ENCODE results near the gene PWWP2A.

The PWWP2A gene

GRCh38 chr5:160087199-160087598, 32.1 kb downstream of the PWWP2A start:
- no peak for TF ChIP-seq FOXP2 (optimal IDR thresholded peaks at IDR 0.05; ENCODE audit: control extremely low read depth, extremely low read length, insufficient read depth)
- no peak for TF ChIP-seq EZH2 (IDR thresholded peaks at IDR 0.05)
- no peak for TF ChIP-seq POLR2AphosphoS5 (IDR thresholded peaks at IDR 0.05; ENCODE audit: borderline replicate concordance, low read depth, low read length)
- Histone ChIP-seq H3K9ac (ENCODE audit: insufficient read length) (no peak overlapping the region), H3K27ac (no peak overlapping the region), H3K36me3 (ENCODE audit: insufficient read depth, low read length) (peaks cover 5% of the 10 kb centered on the region), H3K4me3 (no peak overlapping the region), H3K9me3 (ENCODE audit: low read depth, low read length) (no peaks in the 10 kb centered on the region)
- no peak for DNase-seq (ENCODE audit: low read depth, low spot score)

DNA sequence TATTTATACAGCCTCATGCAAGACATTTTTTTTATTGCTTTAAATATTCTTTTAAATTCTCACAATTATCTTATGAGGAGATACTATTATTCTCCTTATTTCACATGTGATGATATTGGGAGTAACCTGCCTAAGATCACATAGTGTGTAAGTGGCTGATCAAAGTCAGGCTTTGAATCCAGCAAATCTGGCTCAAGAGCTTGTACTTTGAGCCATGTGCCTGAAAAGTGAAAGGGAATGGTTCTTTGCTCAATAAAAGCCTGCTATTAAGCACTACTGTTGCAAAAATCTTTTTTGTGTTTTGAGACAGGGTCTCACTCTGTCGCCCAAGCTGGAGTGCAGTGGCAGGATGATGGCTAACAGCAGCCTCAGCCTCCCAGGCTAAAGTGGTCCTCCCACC, 35.1 kb downstream of the PWWP2A start:
- H3K9me3 ChIP-seq (ENCODE audit: low read depth, low read length) = no peaks in the 10 kb centered on the region
- DNase-seq (ENCODE audit: low read depth, low spot score) = no peak
- H3K4me3 ChIP-seq = no peak overlapping the region
- no peaks in the 10 kb centered on the region for H3K36me3 ChIP-seq (ENCODE audit: insufficient read depth, low read length)
- H3K27ac ChIP-seq = no peak overlapping the region
- TF ChIP-seq FOXP2 (optimal IDR thresholded peaks at IDR 0.05; ENCODE audit: control extremely low read depth, extremely low read length, insufficient read depth) (no peak), POLR2AphosphoS5 (IDR thresholded peaks at IDR 0.05; ENCODE audit: borderline replicate concordance, low read depth, low read length) (no peak), EZH2 (IDR thresholded peaks at IDR 0.05) (no peak)
- H3K9ac ChIP-seq (ENCODE audit: insufficient read length) = no peak overlapping the region

DNA sequence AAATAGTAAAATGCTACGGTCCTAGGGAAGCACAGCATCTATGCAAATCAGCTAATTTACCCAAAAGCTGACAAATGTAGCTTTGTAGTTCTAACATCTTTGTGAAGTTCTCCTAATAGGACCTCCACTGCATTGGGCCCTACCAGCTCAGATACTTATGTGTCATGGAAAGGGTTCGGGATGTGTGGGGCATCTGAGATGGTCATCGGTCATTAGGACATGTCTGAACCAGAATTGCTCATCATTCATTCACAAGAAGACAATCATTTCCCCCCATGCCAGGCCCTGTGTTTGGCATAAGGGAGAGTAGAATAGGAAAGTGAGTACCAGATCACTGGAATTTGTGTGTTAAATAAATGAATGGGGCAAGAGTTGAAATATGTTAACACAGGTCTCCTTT, 35.7 kb downstream of the PWWP2A start:
- peak overlapping the region; percentile 60; the same call in 1 of the 2 replicates for H3K27ac ChIP-seq

DNA sequence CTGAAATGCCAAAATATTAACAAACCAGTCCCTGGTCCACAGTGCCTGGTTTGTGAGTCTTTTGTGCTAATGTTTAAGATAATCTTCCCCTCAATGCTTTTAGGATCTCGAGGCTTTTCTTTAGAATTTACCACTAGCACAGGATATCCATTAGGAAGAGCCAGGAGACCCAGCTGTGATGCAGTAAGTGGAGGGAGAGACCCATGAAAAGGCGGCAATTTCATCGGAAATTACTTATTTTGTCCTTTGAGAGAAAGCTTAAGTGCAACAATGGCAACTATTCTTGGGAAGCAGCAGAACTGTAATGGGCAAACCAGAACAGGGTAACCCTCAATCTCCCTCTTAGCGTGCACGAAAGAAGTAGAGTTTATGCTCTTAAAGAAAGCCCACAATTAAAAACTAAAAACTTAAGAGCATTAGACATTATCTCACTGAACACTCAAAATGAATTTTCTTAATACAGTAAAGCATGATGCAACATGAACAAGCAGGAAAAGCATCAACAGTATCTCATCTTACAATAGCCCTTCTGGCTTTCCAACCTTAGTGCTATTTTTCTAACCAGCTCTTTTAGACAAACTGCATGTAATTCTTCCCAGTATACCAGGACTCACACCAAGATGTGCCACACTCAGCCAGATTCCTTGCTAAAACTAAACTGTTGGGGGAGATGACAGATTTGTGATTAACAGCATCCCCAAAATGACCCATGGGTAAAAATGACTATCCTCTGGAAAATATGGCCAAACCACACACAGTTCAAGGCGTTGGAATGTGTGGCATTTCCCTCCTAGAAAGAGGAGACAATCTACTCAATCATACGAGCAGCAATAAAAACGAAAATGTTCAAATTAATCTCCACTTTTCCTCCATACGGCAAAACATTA, 36.4 kb downstream of the PWWP2A start:
- TF ChIP-seq EZH2 (IDR thresholded peaks at IDR 0.05) (no peak), POLR2AphosphoS5 (IDR thresholded peaks at IDR 0.05; ENCODE audit: borderline replicate concordance, low read depth, low read length) (no peak), FOXP2 (optimal IDR thresholded peaks at IDR 0.05; ENCODE audit: control extremely low read depth, extremely low read length, insufficient read depth) (no peak)
- Histone ChIP-seq H3K4me3 (0 out of 2 replicates have a peak overlapping the region, but pooled peaks have one; percentile 8), H3K36me3 (ENCODE audit: insufficient read depth, low read length) (no peaks in the 10 kb centered on the region), H3K27ac (peak overlapping the region; percentile 60; the same call in 1 of the 2 replicates), H3K9me3 (ENCODE audit: low read depth, low read length) (no peaks in the 10 kb centered on the region), H3K9ac (ENCODE audit: insufficient read length) (no peak overlapping the region)
- DNase-seq (ENCODE audit: low read depth, low spot score) = no peak

More for the DNA sequence above, 35.7 kb downstream of the PWWP2A start:
- no peak for DNase-seq (ENCODE audit: low read depth, low spot score)
- Histone ChIP-seq H3K9me3 (ENCODE audit: low read depth, low read length) (no peaks in the 10 kb centered on the region), H3K9ac (ENCODE audit: insufficient read length) (no peak overlapping the region), H3K36me3 (ENCODE audit: insufficient read depth, low read length) (no peaks in the 10 kb centered on the region), H3K4me3 (no peak overlapping the region)
- no peak for TF ChIP-seq FOXP2 (optimal IDR thresholded peaks at IDR 0.05; ENCODE audit: control extremely low read depth, extremely low read length, insufficient read depth)

GRCh38 chr5:160081495-160081894, 37.8 kb downstream of the PWWP2A start:
- Histone ChIP-seq H3K36me3 (ENCODE audit: insufficient read depth, low read length) (no peaks in the 10 kb centered on the region; the same call in 1 of the 2 replicates), H3K27ac (no peak overlapping the region), H3K4me3 (no peak overlapping the region), H3K9me3 (ENCODE audit: low read depth, low read length) (no peaks in the 10 kb centered on the region), H3K9ac (ENCODE audit: insufficient read length) (no peak overlapping the region)
- no peak for TF ChIP-seq FOXP2 (optimal IDR thresholded peaks at IDR 0.05; ENCODE audit: control extremely low read depth, extremely low read length, insufficient read depth)
- no peak for TF ChIP-seq POLR2AphosphoS5 (IDR thresholded peaks at IDR 0.05; ENCODE audit: borderline replicate concordance, low read depth, low read length)
- no peak for TF ChIP-seq EZH2 (IDR thresholded peaks at IDR 0.05)
- no peak for DNase-seq (ENCODE audit: low read depth, low spot score)

GRCh38 chr5:160079753-160080152, 39.5 kb downstream of the PWWP2A start:
- H3K9me3 ChIP-seq (ENCODE audit: low read depth, low read length) = no peaks in the 10 kb centered on the region
- H3K9ac ChIP-seq (ENCODE audit: insufficient read length) = no peak overlapping the region
- H3K36me3 ChIP-seq (ENCODE audit: insufficient read depth, low read length) = no peaks in the 10 kb centered on the region; the same call in 1 of the 2 replicates
- TF ChIP-seq EZH2 (IDR thresholded peaks at IDR 0.05) = no peak
- TF ChIP-seq FOXP2 (optimal IDR thresholded peaks at IDR 0.05; ENCODE audit: control extremely low read depth, extremely low read length, insufficient read depth) = no peak
- TF ChIP-seq POLR2AphosphoS5 (IDR thresholded peaks at IDR 0.05; ENCODE audit: borderline replicate concordance, low read depth, low read length) = no peak
- H3K27ac ChIP-seq = no peak overlapping the region
- no peak overlapping the region for H3K4me3 ChIP-seq
- DNase-seq (ENCODE audit: low read depth, low spot score) = no peak

GRCh38 chr5:160076997-160077396, 42.3 kb downstream of the PWWP2A start:
- H3K4me3 ChIP-seq = no peak overlapping the region
- no peak overlapping the region for H3K27ac ChIP-seq
- H3K36me3 ChIP-seq (ENCODE audit: insufficient read depth, low read length) = no peaks in the 10 kb centered on the region; the same call in 1 of the 2 replicates
- no peak for TF ChIP-seq FOXP2 (optimal IDR thresholded peaks at IDR 0.05; ENCODE audit: control extremely low read depth, extremely low read length, insufficient read depth)
- TF ChIP-seq POLR2AphosphoS5 (IDR thresholded peaks at IDR 0.05; ENCODE audit: borderline replicate concordance, low read depth, low read length) = no peak
- TF ChIP-seq EZH2 (IDR thresholded peaks at IDR 0.05) = no peak
- no peaks in the 10 kb centered on the region for H3K9me3 ChIP-seq (ENCODE audit: low read depth, low read length)
- no peak for DNase-seq (ENCODE audit: low read depth, low spot score)
- H3K9ac ChIP-seq (ENCODE audit: insufficient read length) = no peak overlapping the region

GRCh38 chr5:160075073-160075472, 44.2 kb downstream of the PWWP2A start:
- no peak for TF ChIP-seq FOXP2 (optimal IDR thresholded peaks at IDR 0.05; ENCODE audit: control extremely low read depth, extremely low read length, insufficient read depth)
- TF ChIP-seq POLR2AphosphoS5 (IDR thresholded peaks at IDR 0.05; ENCODE audit: borderline replicate concordance, low read depth, low read length) = no peak
- TF ChIP-seq EZH2 (IDR thresholded peaks at IDR 0.05) = no peak
- Histone ChIP-seq H3K27ac (peak overlapping the region; percentile 66), H3K9ac (ENCODE audit: insufficient read length) (no peak overlapping the region), H3K36me3 (ENCODE audit: insufficient read depth, low read length) (no peaks in the 10 kb centered on the region; the same call in 1 of the 2 replicates), H3K9me3 (ENCODE audit: low read depth, low read length) (no peaks in the 10 kb centered on the region), H3K4me3 (no peak overlapping the region)
- DNase-seq (ENCODE audit: low read depth, low spot score) = no peak

Measured in SK-N-MC (cell line).